Measurements from ENCODE around the gene NEURL1B. TPM values are rescaled to one million over a fixed set of nuclear protein-coding genes. Genes with fewer than 3 reads are reported as not detected.

NEURL1B gene
- total and polyA plus RNA-seq, 12 donors = 9.8 to 99.9 (median 41.5) TPM

GRCh38 chr5:172642486-172642885, 1.4 kb downstream of the NEURL1B start:
- Histone ChIP-seq H3K4me1 (replicated peaks in 1 of 2) (peaks cover 18 to 42% of the 10 kb centered on the region in 2 donors), H3K9me3 (replicated peaks in 1 of 3) (no peaks in the 10 kb centered on the region), H3K27me3 (no peaks in the 10 kb centered on the region), H3K36me3 (replicated peaks in 1 of 2) (no peaks in the 10 kb centered on the region), H3K27ac (peak overlapping the region in 4 of 5 donors; percentile 73 to 89 (median 82)), H3K4me3 (peak overlapping the region in 2 of 4 donors; percentile 32 to 91)
- peak in 1 of 7 donors; percentile 38 for DNase-seq
- no peak for TF ChIP-seq POLR2A (IDR thresholded peaks at IDR 0.05)
- intact Hi-C loops (cut with DNase I) = no loop called here
- 9 to 28% (median 17%) methylated on average over 4 of the region's 4 CpGs for WGBS, 4 donors

DNA sequence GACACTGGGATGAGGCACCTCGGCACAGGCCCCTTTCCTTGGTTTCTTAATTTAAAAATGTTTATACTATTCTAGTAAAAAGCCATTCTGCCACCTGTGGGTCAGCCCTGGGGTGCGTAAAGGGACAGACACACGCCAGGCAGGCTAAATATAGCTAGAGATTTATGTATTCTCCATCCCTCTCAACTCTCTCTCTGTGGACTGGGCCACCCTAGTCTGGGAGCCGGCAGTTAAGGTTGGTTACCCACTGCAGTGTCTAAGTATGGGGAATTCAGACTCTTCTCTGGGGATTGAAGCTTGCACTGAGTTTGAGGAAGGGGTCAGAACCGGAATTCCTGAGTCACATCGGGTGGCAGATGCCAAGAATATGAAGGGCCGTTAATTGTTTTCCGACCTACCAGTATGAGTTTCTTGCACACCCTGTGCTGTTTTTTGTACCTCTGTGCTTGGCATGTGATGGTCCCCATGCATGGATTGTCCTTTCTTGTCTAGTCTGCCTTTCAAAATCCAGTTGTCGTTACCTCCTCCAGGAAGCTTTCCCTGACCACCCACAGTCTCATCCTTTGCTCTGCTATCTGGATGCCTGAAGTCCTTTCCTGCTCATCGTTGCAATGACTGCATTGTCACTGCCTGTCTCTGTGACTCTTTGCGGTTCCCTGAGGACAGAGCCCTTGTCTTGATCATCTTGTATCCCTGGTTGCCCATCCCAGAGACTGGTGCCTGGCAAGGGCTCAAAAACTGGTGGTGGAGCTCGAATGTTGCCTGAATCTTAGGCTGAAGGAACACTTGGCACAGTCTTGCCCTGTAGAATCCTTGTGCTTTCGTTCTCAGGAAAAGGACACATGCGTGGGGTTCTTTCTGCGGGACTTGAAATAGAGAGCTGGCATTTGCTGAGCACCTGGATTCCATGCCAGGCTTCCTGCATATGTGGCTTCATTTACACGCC, 2.1 kb downstream of the NEURL1B start:
- Histone ChIP-seq H3K9me3 (replicated peaks in 1 of 3) (no peaks in the 10 kb centered on the region), H3K4me1 (replicated peaks in 1 of 2) (peaks cover 18 to 42% of the 10 kb centered on the region in 2 donors), H3K36me3 (replicated peaks in 1 of 2) (no peaks in the 10 kb centered on the region), H3K27me3 (no peaks in the 10 kb centered on the region), H3K27ac (peak overlapping the region in 4 of 5 donors; percentile 73 to 89 (median 82)), H3K4me3 (peak overlapping the region in 2 of 4 donors; percentile 32 to 91)
- intact Hi-C loops (cut with DNase I) = no loop called here
- 37 to 39% (median 38%) methylated on average over 16 of the region's 16 CpGs for WGBS, 4 donors
- TF ChIP-seq POLR2A (IDR thresholded peaks at IDR 0.05) = no peak
- TF ChIP-seq CTCF (IDR thresholded peaks at IDR 0.05) = no peak
- peak in 1 of 7 donors; percentile 67 for DNase-seq

DNA sequence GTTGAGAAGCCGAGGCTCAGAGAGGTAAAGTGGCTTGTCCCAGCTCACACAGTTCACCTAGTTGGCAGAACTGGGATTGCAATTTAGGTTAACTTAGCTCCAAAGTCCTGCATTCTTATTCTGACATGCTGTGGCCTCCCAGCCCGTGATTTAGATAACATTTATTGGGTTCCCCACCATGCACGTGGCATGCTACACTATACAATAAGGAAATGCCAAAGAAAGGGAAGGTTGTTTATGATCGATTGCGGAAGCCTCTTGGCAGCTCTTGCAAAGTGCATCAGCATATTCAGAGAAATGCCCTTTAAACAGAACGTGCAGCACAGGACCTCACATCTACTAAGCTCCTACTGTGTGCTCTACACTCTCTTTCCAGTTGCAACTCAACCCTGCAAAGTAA, 3.2 kb downstream of the NEURL1B start:
- TF ChIP-seq POLR2A (IDR thresholded peaks at IDR 0.05) (no peak), CTCF (IDR thresholded peaks at IDR 0.05) (no peak)
- DNase-seq = no peak
- peak overlapping the region in 2 of 4 donors; percentile 2 to 91 for H3K4me3 ChIP-seq
- intact Hi-C loops (cut with DNase I) = no loop called here
- 41 to 55% (median 51%) methylated on average over 6 of the region's 6 CpGs for WGBS, 4 donors
- peaks cover 18 to 42% of the 10 kb centered on the region in 2 donors for H3K4me1 ChIP-seq (replicated peaks in 1 of 2)
- H3K27ac ChIP-seq = peak overlapping the region in 3 of 5 donors; percentile 73 to 89 (median 87)
- no peaks in the 10 kb centered on the region for H3K36me3 ChIP-seq (replicated peaks in 1 of 2)
- no peaks in the 10 kb centered on the region for H3K27me3 ChIP-seq
- H3K9me3 ChIP-seq (replicated peaks in 1 of 3) = no peaks in the 10 kb centered on the region

DNA sequence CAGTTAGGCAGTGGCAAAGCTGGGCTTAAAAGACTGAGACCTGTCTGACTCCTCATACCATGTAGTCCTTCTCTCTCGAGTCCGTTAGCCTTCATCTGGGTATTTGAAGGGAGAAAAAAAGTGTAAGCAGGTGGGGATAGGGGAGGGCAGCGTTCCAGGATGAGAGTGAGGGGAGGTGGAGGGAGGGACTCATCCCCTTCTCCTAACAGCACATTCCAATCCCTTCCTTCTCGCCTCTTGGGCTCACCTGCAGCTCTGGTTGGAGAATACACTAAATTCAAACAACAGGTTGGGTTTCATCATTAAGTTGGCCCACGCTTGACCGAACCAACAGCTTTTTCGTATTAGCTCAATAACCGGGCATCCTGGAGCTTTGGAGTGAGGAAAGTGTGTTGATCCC, 3.6 kb downstream of the NEURL1B start:
- peak overlapping the region in 2 of 5 donors; percentile 87 to 89 for H3K27ac ChIP-seq
- peak overlapping the region in 1 of 4 donors; percentile 91 for H3K4me3 ChIP-seq
- DNase-seq = no peak
- H3K9me3 ChIP-seq (replicated peaks in 1 of 3) = no peaks in the 10 kb centered on the region
- intact Hi-C loops (cut with DNase I) = no loop called here
- H3K36me3 ChIP-seq (replicated peaks in 1 of 2) = peaks cover 0 to 3% of the 10 kb centered on the region in 2 donors
- no peak for TF ChIP-seq CTCF (IDR thresholded peaks at IDR 0.05)
- no peak for TF ChIP-seq POLR2A (IDR thresholded peaks at IDR 0.05)
- H3K27me3 ChIP-seq = no peaks in the 10 kb centered on the region
- H3K4me1 ChIP-seq (replicated peaks in 1 of 2) = peaks cover 18 to 46% of the 10 kb centered on the region in 2 donors
- WGBS, 4 donors = 75 to 82% (median 80%) methylated on average over 8 of the region's 8 CpGs
